Psoas muscle (tissue), 8 donors: Measurements from ENCODE around the gene AHNAK. TPM values are rescaled to one million over a fixed set of nuclear protein-coding genes. Genes with fewer than 3 reads are reported as not detected.
"Not testable (repeated sequence)": the region's sequence is repeated elsewhere in the genome, so short reads cannot be mapped to it uniquely, and the experiment has no call there.

Source experiments
- ATAC-seq, 4 donors: fragments of 200-7000 bp; cut with Tn5 transposase; one replicate each; pipeline ENCODE4 v1.9.1; 2020; ENCODE audit warnings: moderate library complexity in 3 of 4, mild to moderate bottlenecking in 2 of 4
- DNase-seq, 2 donors: peaks; one replicate each; pipeline ENCODE4 v3.0.0-alpha.2; 2020
- H3K27ac ChIP-seq: fragments of 200-600 bp; one replicate; pipeline ENCODE4 v1.8.0; 2022
- H3K27me3 ChIP-seq, 3 donors: fragments of 200-600 bp in 1 of 3; one replicate each; pipeline versions ENCODE4 v1.6.1 to v1.8.0; 2013 to 2022; ENCODE audit warnings: low read length in 2 of 3, mild to moderate bottlenecking in 2 of 3, moderate library complexity in 1 of 3; ENCODE audit not compliant: insufficient read depth in 3 of 3
- H3K36me3 ChIP-seq, 2 donors: fragments of 200-600 bp in 1 of 2; one replicate each; pipeline versions ENCODE4 v1.6.1 to v1.8.0; 2013 to 2022; ENCODE audit warnings: low read depth in 1 of 2, mild to moderate bottlenecking in 1 of 2, moderate library complexity in 1 of 2; ENCODE audit not compliant: insufficient read depth in 1 of 2
- H3K4me1 ChIP-seq: fragments of 200-600 bp; one replicate; pipeline ENCODE4 v1.8.0; 2022
- H3K4me3 ChIP-seq: fragments of 200-600 bp; one replicate; pipeline ENCODE4 v1.8.0; 2022; ENCODE audit warnings: mild to moderate bottlenecking
- H3K9me3 ChIP-seq: fragments of 200-600 bp; one replicate; pipeline ENCODE4 v1.8.0; 2022
- WGBS, 3 donors: extraction: QIAGEN DNeasy Blood & Tissue Kit; methylation state at CpG; one replicate each; pipeline versions ENCODE4 v1.1.6 to v1.1.7; 2013; 5-methylcytosine and 5-hydroxymethylcytosine counted together
- intact Hi-C, 2 donors: fragments of 100-400 bp; cut with DNase I; formaldehyde crosslinking; loops; one replicate each; pipeline versions ENCODE4 v1.11.0 to v1.14.2; 2022
- polyA plus RNA-seq, 3 donors: library from polyadenylated mRNA; stranded (reverse); fragments of 200-250 nt; gene quantifications; one replicate each; pipeline ENCODE4 v1.2.3, GENCODE V29; 2013
- total RNA-seq, 4 donors: library from RNA; stranded (reverse); fragmentation: NEBNext Ultra II Directional in 2 of 4; extraction: Animal tissue kit (Norgen Biotek cat#: 25700) in 2 of 4; gene quantifications; one replicate each; pipeline versions ENCODE4 v1.2.1 to v1.2.4, GENCODE V29; 2021 to 2023
- TF ChIP-seq, protein P1 (sequence below): fragments of 200-600 bp; IDR thresholded peaks from one replicate; pipeline ENCODE4 v1.8.0; 2022; ENCODE audit warnings: antibody characterized with exemption
- donor health status: healthy with polysubstance abuse.
- donor health status: DM: no; HTN: no; CAD: no; lungs with moderate emphysema.
- donor health status: Bipolar disorder and iron deficiency.
- donor health status: healthy.
- donor health status: DM: yes; HTN: yes; CAD: no.
- donor health status: DM: no; HTN: no; CAD: no.
- donor health status: DM: no; HTN: no; CAD: no.
- donor health status: DM: yes; HTN: yes; CAD: no.

AHNAK gene
- total and polyA plus RNA-seq, 7 donors = 93.5 to 679 (median 376) TPM

DNA sequence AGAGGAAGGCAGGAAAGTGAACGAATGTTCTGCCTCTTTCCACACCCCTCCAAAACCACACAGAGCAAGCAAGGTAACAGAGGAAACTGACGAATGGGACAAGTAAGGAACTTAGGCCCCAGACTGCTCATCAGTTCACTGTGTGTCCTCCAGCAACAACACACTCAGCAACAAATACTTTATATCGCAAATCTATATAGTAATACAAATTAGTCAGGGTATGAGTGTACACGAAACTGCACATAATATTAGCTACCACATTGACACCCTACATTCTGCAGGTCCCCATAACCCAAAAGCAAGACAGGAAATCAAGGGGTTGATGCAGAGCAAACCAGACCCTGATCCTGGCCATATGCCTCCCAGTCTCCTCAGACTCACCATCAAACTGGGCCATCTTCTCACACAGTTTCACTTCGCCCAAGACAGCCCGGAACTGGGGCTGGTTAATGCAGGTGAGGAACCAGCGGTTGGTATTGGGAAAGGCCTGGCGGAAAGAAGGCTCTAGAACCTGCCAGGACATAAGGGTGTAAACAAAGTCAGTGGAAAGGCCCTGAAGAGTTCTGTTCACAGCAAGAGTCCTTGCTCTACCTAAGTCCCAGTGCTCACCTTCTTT lies 20.5 kb upstream of the AHNAK start:
- 76 to 88% (median 79%) methylated on average over 8 of the region's 8 CpGs for WGBS, 3 donors
- Histone ChIP-seq H3K9me3 (no peaks in the 10 kb centered on the region), H3K27ac (no peak overlapping the region), H3K36me3 (peaks cover 19 to 100% of the 10 kb centered on the region in 2 donors), H3K4me3 (no peak overlapping the region), H3K4me1 (peaks cover 38% of the 10 kb centered on the region), H3K27me3 (no peaks in the 10 kb centered on the region)
- intact Hi-C loops = no loop called here
- ATAC-seq (no peak), DNase-seq (peak in 1 of 2 donors; percentile 9)
- TF ChIP-seq, protein P1, sequence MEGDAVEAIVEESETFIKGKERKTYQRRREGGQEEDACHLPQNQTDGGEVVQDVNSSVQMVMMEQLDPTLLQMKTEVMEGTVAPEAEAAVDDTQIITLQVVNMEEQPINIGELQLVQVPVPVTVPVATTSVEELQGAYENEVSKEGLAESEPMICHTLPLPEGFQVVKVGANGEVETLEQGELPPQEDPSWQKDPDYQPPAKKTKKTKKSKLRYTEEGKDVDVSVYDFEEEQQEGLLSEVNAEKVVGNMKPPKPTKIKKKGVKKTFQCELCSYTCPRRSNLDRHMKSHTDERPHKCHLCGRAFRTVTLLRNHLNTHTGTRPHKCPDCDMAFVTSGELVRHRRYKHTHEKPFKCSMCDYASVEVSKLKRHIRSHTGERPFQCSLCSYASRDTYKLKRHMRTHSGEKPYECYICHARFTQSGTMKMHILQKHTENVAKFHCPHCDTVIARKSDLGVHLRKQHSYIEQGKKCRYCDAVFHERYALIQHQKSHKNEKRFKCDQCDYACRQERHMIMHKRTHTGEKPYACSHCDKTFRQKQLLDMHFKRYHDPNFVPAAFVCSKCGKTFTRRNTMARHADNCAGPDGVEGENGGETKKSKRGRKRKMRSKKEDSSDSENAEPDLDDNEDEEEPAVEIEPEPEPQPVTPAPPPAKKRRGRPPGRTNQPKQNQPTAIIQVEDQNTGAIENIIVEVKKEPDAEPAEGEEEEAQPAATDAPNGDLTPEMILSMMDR = no peak

DNA sequence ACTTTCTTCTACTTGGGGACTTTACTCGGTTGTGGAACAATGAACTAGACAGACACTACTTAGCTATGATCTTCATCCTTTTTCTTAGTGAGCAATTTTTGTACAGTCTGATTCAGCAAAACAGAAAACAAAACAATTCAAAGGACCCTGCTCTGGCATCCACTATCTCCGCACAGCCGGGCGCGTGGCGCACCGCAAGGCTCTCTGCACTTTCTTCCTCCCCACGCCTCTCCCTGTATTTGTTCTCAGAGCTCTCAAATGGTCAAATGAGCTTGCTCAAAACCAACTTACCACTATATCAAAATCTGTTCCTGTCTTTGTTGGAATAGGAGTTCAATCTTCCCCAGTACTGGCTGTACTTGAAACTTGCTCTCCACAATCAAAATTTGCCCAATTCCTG lies 19.6 kb upstream of the AHNAK start:
- Histone ChIP-seq H3K9me3 (no peaks in the 10 kb centered on the region), H3K27ac (no peak overlapping the region), H3K4me1 (peaks cover 37% of the 10 kb centered on the region), H3K4me3 (no peak overlapping the region), H3K27me3 (no peaks in the 10 kb centered on the region), H3K36me3 (peaks cover 20 to 100% of the 10 kb centered on the region in 2 donors)
- no peak for DNase-seq
- no peak for ATAC-seq
- TF ChIP-seq, protein P1 = no peak
- 94 to 97% (median 94%) methylated on average over 8 of the region's 8 CpGs for WGBS, 3 donors
- intact Hi-C loops = no loop called here

DNA sequence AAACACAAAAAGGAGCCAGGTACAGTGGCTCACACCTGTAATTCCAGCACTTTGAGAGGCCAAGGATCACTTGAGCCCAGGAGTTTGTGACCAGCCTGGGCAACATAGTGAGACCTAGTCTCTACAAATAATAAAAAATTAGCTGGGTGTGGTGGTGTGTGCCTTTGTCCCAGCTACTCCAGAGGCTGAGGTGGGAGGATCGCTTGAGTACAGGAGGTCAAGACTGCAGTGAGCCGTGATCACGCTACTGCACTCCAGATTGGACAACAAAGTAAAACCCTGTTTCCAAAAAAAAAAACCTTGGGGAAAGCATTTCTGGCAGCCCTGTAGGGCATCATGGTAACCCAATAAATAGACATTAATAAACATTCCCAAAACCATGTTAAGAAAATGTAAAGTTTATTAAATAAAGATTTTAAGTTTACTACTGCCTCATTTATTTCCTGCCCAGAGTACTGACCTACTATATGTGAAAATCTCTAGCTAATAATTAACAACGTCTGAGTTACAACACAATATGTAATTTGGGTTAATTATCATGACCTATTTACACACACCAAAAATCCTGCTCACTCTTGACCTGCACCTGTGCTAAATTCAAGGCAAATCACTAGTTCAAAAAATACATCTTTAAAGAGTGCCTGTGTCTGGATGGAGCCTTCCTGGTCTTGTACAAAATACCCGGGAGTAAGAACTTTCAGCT lies 18.6 kb upstream of the AHNAK start:
- no peak for ATAC-seq
- no peaks in the 10 kb centered on the region for H3K27me3 ChIP-seq
- TF ChIP-seq, protein P1 = no peak
- H3K36me3 ChIP-seq = peaks cover 18 to 95% of the 10 kb centered on the region in 2 donors
- no peaks in the 10 kb centered on the region for H3K9me3 ChIP-seq
- 56 to 71% (median 57%) methylated on average over 5 of the region's 5 CpGs for WGBS, 3 donors
- peaks cover 36% of the 10 kb centered on the region for H3K4me1 ChIP-seq
- H3K27ac ChIP-seq = peak overlapping the region; percentile 41
- DNase-seq = no peak
- intact Hi-C loops = no loop called here
- H3K4me3 ChIP-seq = no peak overlapping the region

DNA sequence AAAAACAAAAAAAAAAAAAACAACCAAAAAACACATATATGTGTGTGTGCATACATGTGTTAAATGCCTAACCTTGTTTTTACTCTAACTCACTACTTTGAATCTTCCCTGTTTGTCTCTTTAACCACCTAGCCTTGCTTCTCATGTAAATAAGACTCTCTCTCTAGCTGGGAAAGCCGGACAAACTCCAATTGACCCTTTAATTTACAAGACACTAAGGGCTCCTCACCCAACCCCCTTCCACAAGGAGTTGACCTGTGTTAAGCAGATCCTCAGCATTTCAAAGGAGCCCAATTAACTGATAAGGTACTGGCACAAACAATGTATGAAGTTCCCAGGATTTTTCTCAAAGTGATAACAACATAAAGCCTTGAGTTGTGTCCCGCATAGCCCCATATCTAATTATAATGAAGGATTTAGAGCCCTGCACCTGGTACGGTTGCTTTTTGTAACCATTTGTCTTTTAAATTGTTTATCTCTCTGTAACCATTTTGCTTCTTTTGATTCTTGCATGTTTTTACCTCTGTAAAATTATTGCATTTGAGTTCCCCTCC lies 15.1 kb upstream of the AHNAK start:
- 39 to 65% (median 47%) methylated on average over 3 of the region's 3 CpGs for WGBS, 3 donors
- ATAC-seq, H3K9me3 ChIP-seq, H3K27me3 ChIP-seq, DNase-seq, H3K4me3 ChIP-seq: not testable (repeated sequence)
- Histone ChIP-seq H3K36me3 (peaks cover 15 to 88% of the 10 kb centered on the region in 2 donors), H3K27ac (peak overlapping the region; percentile 99), H3K4me1 (peaks cover 31% of the 10 kb centered on the region)
- intact Hi-C loops = loop anchor here in 1 of 2 donors (2.0 kb wide), 1 partner anchor 17 kb away; no protein-coding TSS in a partner anchor

DNA sequence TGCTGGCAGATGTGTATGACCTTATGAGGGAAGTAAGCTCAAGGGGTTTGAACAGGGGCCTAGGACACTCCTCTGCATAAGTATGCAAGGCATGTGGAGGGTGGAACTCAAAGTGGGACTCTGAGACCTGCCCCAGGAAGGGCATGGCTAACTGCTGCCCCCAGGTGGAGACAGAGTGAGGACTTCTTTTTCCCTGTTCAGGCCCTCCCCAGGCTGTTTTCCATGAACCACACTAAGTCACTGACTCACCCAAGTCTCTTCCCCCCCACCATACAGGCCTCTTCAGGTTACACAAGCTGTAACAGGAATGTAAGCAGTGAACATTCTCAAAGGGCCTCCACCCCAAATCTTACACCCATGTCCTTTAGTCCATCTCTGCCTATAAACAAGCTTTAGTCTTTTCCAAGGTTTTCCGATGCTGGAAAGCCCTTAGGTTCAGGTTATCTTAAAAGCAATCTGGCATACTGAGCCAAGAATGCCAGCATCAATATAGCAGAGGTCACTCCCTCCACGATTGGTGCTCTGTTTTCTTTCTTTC lies 14.0 kb upstream of the AHNAK start:
- ATAC-seq (peak; percentile 84 to 87 (median 84)), DNase-seq (peak; percentile 90 to 94)
- Histone ChIP-seq H3K27me3 (no peaks in the 10 kb centered on the region), H3K36me3 (peaks cover 7 to 76% of the 10 kb centered on the region in 2 donors), H3K4me1 (peaks cover 42% of the 10 kb centered on the region), H3K9me3 (no peaks in the 10 kb centered on the region), H3K27ac (peak overlapping the region; percentile 99), H3K4me3 (peak overlapping the region; percentile 24)
- 10 to 14% (median 11%) methylated on average over 2 of the region's 2 CpGs for WGBS, 3 donors
- TF ChIP-seq, protein P1 = peak; percentile 84
- intact Hi-C loops = loop anchor here in 1 of 2 donors (1.0 to 2.0 kb wide), 2 partner anchors 16 to 138 kb away; no protein-coding TSS in a partner anchor

DNA sequence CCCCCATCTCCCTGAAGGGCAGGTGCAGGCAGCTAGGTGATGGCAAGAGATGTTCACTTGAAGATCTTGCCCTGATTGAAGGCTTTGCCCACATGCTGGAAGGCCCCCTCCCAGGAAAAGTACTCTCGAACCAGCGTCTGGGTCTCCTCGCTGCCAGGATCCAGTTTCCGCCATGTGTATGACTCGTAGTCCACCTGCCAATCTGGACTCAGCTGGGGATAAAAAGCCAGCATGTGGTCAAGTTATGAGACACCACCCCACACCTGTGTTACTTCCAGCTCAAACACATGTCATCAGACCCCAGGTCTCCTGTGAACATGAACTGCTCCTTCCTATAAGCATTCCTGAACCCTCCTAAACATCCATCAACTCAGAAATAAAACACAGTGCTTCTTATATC lies 13.0 kb upstream of the AHNAK start:
- H3K9me3 ChIP-seq, H3K27me3 ChIP-seq, ATAC-seq: not testable (repeated sequence)
- 35 to 52% (median 50%) methylated on average over 5 of the region's 5 CpGs for WGBS, 3 donors
- peak overlapping the region; percentile 99 for H3K27ac ChIP-seq
- H3K4me3 ChIP-seq = peak overlapping the region; percentile 24
- intact Hi-C loops = loop anchor here in 1 of 2 donors (1.0 to 5.0 kb wide), 3 partner anchors 15 to 137 kb away; no protein-coding TSS in a partner anchor
- peak in 1 of 2 donors; percentile 36 for DNase-seq
- H3K36me3 ChIP-seq = peaks cover 5 to 66% of the 10 kb centered on the region in 2 donors
- peaks cover 52% of the 10 kb centered on the region for H3K4me1 ChIP-seq
